Stimulated activated naive CD8-positive, alpha-beta T cell treated with anti-CD3 and anti-CD28 coated beads, Interleukin-15, amount 100 ng/mL, for 72 hours (primary cell): ENCODE measurements around the gene CSMD2.

ENCODE experiments used
- ATAC-seq: fragments of 150-1000 bp; cut with Tn5 transposase; 2 replicates; pipeline ENCODE4 v1.10.0; 2021; ENCODE audit warnings: mild to moderate bottlenecking, moderate library complexity
- DNase-seq, 2 donors: peaks; one replicate each; pipeline ENCODE4 v3.0.0; 2021 to 2022
- H3K27ac Mint-ChIP-seq, 2 donors: one replicate each; pipeline ENCODE4 v1.8.0; 2022; ENCODE audit warnings: mild to moderate bottlenecking in 2 of 2, mixed read lengths in 2 of 2, moderate library complexity in 2 of 2
- H3K27me3 Mint-ChIP-seq: one replicate; pipeline ENCODE4 v1.8.0; 2022; ENCODE audit warnings: mixed read lengths
- H3K4me1 Mint-ChIP-seq: one replicate; pipeline ENCODE4 v1.8.0; 2022; ENCODE audit warnings: mild to moderate bottlenecking, mixed read lengths
- H3K4me3 Mint-ChIP-seq, 2 donors: one replicate each; pipeline ENCODE4 v1.8.0; 2022; ENCODE audit warnings: mild to moderate bottlenecking in 2 of 2, mixed read lengths in 2 of 2, moderate library complexity in 1 of 2
- H3K9me3 Mint-ChIP-seq, 2 donors: one replicate each; pipeline ENCODE4 v1.8.0; 2022; ENCODE audit warnings: mixed read lengths in 2 of 2

The CSMD2 gene

DNA sequence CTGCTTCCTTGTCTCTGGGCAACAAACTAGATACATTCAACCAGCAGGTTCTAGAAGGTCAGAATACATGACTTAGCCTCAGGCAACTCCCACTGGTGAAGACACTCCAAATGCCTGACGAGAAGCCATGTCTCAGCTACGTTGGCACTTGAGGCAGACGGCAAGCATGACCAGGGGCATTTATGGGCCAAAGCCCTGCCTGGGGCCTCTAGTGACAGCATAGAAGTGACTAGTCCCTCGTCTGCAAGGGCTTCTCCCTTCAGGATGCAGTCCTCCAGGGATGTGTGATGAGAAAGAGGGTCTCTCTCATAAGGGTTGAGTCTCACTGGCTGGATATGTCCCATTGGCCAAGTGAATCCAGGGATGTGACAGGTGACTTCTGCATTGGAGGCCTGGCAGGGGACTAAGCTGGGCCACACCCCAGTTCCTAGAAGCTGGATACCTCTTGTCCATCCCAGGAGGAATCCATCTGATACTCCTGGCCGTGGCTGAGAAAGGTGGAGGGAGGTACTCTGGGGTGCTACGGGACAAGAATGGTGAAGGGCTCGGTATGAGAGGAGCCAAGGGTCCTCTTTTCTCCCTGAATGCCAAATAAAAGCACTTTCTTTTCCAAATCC is 449.7 kb downstream of the CSMD2 start:
- ATAC-seq (no peak), DNase-seq (no peak)
- H3K27ac Mint-ChIP-seq: no peak overlapping the region
- H3K4me3 Mint-ChIP-seq: no peak overlapping the region
- H3K27me3 Mint-ChIP-seq: peaks cover 25% of the 10 kb centered on the region
- no peaks in the 10 kb centered on the region for H3K9me3 Mint-ChIP-seq
- no peaks in the 10 kb centered on the region for H3K4me1 Mint-ChIP-seq

DNA sequence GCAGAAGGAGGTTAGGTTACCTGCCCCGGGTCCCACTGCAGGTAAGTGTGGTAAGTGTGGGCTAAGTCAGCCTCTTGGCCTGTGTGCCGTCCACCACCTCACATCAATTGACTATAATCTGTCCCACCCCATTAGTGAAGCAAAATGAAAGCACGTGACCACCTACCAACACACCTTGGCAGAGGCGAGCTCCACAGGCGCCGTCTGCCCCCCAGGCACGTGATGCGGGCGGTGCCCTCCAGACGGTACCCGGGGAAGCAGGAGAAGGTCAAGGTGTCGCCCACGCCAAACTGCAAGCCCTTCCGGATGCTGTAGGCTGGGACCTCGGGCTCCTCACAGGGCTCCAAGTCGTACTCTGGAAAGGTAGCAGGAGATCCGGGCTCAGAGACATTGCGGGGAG is 450.6 kb downstream of the CSMD2 start:
- H3K4me3 Mint-ChIP-seq: no peak overlapping the region
- ATAC-seq (no peak), DNase-seq (no peak)
- no peaks in the 10 kb centered on the region for H3K9me3 Mint-ChIP-seq
- H3K27me3 Mint-ChIP-seq: peaks cover 33% of the 10 kb centered on the region
- no peak overlapping the region for H3K27ac Mint-ChIP-seq
- H3K4me1 Mint-ChIP-seq: no peaks in the 10 kb centered on the region

DNA sequence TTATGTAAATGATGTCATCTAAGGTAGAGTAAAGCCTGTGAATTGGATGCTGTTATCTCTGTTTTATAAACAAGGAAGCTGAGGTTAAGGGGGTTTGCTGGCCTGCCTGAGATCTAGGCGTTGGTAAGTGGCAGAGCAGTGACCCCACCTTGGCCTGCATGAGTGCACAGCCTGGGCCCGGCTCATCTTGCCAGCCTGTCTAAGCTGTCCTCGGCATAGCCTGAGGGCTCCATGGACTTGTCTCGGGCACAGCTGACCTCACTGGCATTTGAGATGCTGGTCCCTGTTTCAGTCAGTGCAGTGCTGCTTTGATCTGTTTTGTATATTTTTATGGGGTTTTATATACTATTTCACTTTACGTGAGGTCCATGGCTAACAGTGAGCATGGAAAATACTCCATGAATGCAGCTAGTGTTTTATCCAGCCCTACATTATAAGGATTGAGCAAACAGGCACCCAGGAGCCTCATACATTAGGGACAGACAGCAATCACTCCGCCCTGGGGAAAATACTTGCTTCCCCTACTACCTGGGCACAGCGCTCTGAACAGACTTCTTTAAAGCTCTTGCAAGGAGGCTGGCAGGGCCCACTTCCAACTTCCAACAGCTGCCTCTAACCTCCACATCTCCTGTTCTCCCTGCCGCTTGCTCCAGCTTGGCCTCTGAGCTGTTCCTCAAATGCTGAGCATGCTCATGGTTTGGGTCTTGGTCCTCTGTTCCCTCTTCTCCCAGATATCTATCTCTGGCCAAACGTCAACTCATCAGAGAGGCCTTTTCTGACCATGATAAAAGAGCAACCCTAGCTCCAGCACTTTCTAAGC is 451.8 kb downstream of the CSMD2 start:
- ATAC-seq (no peak), DNase-seq (no peak)
- no peak overlapping the region for H3K4me3 Mint-ChIP-seq
- no peaks in the 10 kb centered on the region for H3K9me3 Mint-ChIP-seq
- H3K4me1 Mint-ChIP-seq: no peaks in the 10 kb centered on the region
- peaks cover 35% of the 10 kb centered on the region for H3K27me3 Mint-ChIP-seq
- H3K27ac Mint-ChIP-seq: no peak overlapping the region

DNA sequence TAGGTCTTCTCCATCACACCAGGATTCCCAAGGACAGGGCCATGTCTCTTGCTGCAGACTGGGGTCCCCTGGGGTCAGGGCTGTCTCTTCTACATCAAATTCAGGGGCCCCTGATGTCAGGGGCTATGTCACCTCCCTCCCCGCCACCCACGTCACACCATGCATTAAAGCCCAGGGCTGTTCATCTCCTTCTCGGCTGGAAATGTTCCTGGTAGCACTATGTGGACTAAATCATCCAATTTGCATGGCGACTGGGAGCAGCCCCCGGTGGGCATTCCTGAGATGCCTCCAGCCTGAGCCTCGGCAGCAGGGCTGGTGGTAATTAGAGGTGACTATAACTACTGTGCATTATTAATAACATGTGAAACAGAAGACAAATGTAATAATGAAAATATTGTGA is 452.8 kb downstream of the CSMD2 start:
- no peaks in the 10 kb centered on the region for H3K9me3 Mint-ChIP-seq
- peaks cover 46% of the 10 kb centered on the region for H3K27me3 Mint-ChIP-seq
- no peak for DNase-seq
- no peak overlapping the region for H3K4me3 Mint-ChIP-seq
- no peak overlapping the region for H3K27ac Mint-ChIP-seq
- H3K4me1 Mint-ChIP-seq: no peaks in the 10 kb centered on the region
- ATAC-seq: no peak

DNA sequence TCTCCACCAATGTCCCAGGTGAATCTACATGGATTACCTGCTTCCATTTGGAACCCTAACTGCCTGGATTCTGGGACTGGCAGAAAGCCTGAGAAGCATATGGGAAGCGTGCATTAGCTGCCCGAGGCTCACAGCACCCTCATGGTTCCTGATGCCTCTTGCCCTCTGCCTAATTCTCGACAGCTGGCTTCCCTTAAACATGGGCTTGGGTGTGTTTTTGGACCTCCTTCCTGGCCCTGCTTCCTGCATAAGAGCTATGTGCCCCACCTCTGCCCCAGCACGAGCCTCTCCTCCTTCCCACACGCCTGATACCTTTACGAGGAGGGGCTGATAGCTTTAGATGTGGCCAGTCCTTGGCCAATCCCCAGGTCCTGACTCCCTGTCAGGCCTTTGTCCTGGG is 453.5 kb downstream of the CSMD2 start:
- no peak overlapping the region for H3K27ac Mint-ChIP-seq
- H3K9me3 Mint-ChIP-seq: no peaks in the 10 kb centered on the region
- no peak overlapping the region for H3K4me3 Mint-ChIP-seq
- ATAC-seq: no peak
- DNase-seq: no peak
- no peaks in the 10 kb centered on the region for H3K4me1 Mint-ChIP-seq
- H3K27me3 Mint-ChIP-seq: peaks cover 47% of the 10 kb centered on the region

DNA sequence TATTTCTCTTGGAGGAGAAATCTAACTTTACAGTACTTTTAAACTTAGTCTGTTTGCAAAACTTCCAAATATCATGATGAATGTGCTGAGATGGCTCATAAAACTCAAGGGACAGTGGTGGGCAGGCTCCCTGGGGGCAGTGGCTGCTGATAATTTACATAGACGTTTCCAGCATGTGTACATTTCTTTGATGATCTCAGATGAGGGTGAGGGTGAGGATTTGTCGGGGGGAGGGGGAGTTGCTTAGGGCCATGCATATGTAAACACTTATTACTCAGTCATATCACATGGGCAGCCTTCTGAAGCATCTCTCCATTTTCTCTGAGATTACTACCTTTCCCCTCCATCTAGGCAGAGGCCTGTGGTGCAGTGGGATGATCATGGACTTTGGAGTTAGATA is 454.1 kb downstream of the CSMD2 start:
- H3K9me3 Mint-ChIP-seq: no peaks in the 10 kb centered on the region
- ATAC-seq (no peak), DNase-seq (no peak)
- H3K27me3 Mint-ChIP-seq: peaks cover 49% of the 10 kb centered on the region
- no peak overlapping the region for H3K4me3 Mint-ChIP-seq
- no peaks in the 10 kb centered on the region for H3K4me1 Mint-ChIP-seq
- H3K27ac Mint-ChIP-seq: no peak overlapping the region

DNA sequence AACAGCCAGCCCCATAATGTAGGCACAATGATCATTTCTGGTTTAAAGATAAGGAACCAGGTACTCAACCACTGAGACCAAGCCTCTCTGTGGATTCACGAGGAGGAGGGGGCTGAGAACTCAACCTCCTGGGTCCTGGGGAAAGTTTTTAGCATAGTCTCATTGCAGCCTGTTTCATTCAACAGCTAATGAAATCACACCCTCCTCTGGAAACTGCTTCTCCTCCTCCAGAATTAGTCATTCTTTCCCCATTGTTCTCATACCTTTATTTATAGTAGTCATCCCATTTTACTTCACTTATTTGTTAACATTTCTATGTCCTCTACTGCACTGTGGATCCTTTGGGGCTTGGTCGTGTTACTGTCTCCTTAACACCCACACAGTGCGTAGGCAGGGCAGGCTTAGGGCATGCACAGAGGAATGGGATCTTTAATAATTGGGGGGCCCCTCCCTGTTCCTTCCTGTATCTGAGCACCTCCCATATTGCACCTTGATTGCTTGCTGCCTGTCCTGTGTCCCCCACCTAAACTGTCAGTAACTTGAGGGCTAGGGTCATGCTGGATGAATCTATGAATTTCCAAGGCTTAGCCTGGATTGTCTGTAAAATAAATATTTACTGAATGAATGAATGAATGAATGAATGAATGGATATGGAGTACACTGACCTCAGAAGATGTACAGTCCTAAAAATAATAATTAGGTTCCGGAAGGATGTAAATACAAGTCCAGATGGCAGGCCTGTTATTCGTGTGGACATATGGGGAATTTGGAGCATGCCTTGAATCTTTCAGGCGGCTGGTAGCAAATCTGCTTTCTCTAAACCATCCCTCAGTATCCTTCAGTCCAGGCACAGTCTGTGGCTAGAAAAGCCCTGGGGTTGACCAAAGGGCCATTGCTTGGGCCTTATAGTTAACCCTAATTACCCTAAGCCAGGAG is 455.0 kb downstream of the CSMD2 start:
- DNase-seq: no peak
- Mint-ChIP-seq H3K9me3 (no peaks in the 10 kb centered on the region), H3K27me3 (peaks cover 50% of the 10 kb centered on the region), H3K27ac (no peak overlapping the region), H3K4me1 (no peaks in the 10 kb centered on the region), H3K4me3 (no peak overlapping the region)
- no peak for ATAC-seq

DNA sequence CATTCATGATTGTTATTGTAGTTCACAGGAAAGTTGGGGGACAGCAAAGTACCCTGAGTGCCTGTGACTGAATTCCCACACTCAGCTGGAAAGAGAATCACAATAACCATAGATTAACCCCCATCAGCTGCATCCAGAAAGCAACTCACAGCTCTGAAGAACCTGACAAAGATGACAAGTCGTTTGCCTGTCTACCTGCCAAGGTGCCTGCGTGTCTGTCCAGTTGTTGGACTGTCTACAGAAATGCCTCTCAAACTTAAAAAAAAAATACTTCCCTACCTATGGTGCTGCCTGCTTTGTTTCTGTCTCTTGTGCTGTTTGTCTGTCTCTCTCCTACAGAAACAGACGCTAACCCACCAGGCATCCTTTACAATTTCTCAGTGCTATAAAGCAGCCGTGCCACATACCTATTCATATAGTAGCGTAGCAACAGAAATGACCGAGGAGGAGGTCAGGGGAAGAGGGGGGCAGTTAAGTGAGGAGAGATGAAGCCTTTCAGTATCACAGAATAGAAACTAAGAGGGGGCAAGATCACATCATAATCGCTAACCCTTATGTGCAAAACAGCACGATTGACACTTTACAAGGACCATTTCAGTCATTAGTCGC is 455.8 kb downstream of the CSMD2 start:
- ATAC-seq (no peak), DNase-seq (no peak)
- Mint-ChIP-seq H3K4me1 (no peaks in the 10 kb centered on the region), H3K27me3 (peaks cover 50% of the 10 kb centered on the region), H3K27ac (no peak overlapping the region), H3K4me3 (no peak overlapping the region), H3K9me3 (no peaks in the 10 kb centered on the region)

DNA sequence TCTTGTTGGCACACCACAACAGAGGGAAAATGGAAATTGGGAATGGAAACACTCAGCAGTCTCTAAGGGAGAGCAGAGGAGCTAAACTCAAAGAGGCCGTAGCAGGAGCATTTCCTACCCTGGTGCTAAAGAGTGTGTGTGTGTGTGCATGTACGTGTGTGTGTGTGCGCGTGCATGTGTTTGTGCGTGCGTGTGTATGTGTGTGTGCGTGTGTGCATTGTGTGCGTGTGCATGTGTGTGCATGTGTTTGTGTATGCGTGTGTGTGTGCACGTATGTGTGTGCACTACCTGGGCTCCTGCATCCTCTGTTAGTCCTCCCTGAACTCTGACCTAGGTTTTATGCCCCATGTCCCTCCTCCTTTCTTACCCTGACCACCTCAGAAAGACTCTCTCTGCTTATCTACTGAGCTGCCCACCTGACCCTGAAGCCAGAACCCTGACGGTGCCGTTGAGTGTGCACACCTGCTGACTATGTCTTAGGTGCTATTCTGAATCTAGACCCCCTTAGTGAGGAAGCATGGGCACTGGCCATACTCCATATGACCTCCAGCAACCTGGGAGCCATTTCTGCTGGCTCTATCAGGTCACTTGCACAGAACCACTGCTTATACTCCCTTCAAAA is 458.3 kb downstream of the CSMD2 start:
- H3K4me3 Mint-ChIP-seq: no peak overlapping the region
- ATAC-seq (no peak), DNase-seq (no peak)
- H3K9me3 Mint-ChIP-seq: no peaks in the 10 kb centered on the region
- H3K27ac Mint-ChIP-seq: peak overlapping the region in 1 of 2 donors; percentile 42
- no peaks in the 10 kb centered on the region for H3K4me1 Mint-ChIP-seq
- H3K27me3 Mint-ChIP-seq: peaks cover 44% of the 10 kb centered on the region

DNA sequence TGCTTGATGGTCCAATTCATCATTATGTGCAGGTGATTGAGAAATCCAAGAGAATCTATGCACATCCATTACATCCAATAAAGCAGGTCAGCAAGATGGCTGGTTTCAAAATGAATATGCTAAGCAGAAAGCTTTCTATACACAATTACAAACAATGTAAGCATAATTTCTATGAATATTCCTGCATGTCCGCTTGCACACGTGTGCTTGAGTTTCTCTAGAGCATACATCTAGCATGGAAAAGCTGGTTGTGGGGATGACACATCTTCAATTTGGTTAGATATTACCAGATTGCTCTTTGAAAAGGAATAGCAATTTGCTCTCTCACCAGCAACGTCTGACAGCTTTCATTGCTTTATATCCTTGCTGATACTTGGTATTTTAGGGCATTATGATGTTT is 461.6 kb downstream of the CSMD2 start:
- H3K4me1 Mint-ChIP-seq: no peaks in the 10 kb centered on the region
- DNase-seq: no peak
- H3K27me3 Mint-ChIP-seq: peaks cover 50% of the 10 kb centered on the region
- H3K4me3 Mint-ChIP-seq: no peak overlapping the region
- no peaks in the 10 kb centered on the region for H3K9me3 Mint-ChIP-seq
- no peak overlapping the region for H3K27ac Mint-ChIP-seq
- no peak for ATAC-seq

DNA sequence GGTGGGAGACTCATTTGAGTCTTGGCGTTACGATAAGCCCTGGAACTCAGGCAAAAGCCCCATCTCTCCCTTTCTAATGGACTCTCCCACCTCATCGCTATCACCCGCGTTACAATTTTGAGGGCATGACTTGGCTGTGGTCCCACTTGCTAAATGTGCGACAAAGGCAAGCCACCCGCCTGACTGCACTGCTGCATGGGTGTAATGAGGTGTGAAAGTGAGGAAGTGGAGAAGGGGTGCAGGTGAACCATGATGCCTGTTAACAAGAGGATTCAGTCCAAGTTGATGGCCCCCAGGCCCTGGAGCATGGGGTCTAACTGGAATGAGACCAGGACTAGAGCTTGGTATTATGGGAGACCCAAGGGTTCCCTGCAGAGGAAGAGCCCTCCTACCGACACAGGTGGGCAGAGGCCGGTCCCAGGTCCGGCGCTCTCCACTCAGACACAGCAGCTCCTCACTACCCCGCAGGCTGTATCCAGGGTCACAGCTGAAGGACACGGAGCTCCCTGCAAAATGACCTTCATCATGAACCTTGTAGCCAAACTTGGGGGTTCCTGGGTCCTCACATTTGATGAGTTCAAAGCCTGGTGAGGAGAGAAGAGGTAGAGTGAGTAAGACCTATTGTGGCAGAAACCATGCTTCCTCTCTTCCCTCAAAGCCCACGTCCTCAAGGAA is 466.5 kb downstream of the CSMD2 start:
- no peak overlapping the region for H3K27ac Mint-ChIP-seq
- ATAC-seq (no peak), DNase-seq (no peak)
- H3K9me3 Mint-ChIP-seq: no peaks in the 10 kb centered on the region
- peaks cover 45% of the 10 kb centered on the region for H3K27me3 Mint-ChIP-seq
- no peaks in the 10 kb centered on the region for H3K4me1 Mint-ChIP-seq
- H3K4me3 Mint-ChIP-seq: no peak overlapping the region

DNA sequence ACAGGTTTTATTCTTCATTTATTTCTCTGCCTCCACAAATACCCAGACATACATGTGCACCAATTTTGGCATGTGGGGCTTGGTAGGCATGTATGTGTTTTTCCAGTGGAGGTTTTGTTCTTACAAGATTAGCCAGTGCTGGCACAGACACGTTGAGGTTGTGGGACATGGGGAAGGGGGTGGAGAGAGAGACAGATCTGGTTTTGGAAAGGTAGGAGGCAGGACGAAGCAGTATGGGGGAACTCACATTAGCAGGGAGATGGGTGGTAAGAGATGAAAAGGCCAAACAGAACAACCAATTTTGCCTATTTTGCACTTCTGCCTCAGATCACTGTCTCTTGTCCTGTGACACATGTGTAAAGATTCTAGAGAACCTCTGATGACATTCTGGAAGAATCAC is 467.2 kb downstream of the CSMD2 start:
- Mint-ChIP-seq H3K9me3 (no peaks in the 10 kb centered on the region), H3K4me1 (no peaks in the 10 kb centered on the region), H3K4me3 (no peak overlapping the region), H3K27ac (no peak overlapping the region), H3K27me3 (peaks cover 50% of the 10 kb centered on the region)
- ATAC-seq (no peak), DNase-seq (no peak)

DNA sequence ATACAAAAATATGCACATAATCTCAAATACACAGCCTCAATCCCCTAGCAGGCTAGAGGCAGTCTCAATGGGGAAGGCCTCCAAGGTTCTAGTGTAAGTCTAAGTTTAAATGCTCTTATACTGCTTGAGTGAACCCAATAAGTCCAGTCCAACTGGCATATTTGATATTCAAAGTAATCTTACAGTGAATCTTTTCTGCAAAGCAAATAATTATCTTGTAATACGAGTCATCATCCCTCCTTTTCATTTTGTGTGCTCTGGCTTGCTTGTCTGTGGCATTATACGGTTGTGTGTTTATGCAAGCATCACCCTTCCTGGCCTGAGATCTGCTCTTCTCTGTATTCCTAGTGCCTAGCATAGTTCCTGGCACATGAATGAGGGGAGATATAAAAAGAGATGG is 468.1 kb downstream of the CSMD2 start:
- no peak overlapping the region for H3K27ac Mint-ChIP-seq
- H3K27me3 Mint-ChIP-seq: peaks cover 49% of the 10 kb centered on the region
- no peak for ATAC-seq
- H3K4me3 Mint-ChIP-seq: no peak overlapping the region
- no peak for DNase-seq
- no peaks in the 10 kb centered on the region for H3K4me1 Mint-ChIP-seq
- H3K9me3 Mint-ChIP-seq: no peaks in the 10 kb centered on the region

DNA sequence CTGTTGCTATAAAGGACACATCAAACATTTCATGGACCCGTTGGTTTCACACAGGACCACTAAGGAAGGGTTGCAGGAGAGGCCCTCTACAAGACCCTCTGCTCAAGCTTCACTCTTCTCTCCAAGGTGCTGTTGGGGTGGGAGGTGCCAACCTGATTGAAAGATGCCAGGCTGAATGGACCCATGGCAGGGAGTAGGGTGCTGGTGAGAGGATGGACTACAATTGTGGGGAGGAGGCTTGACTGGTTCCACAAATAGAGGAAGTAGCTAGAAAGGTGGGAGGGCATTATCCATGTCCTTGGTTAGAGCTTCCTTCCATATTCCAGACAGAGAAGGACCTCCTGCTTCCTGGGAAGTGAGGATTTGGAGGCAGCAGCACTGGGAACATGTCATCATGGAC is 468.7 kb downstream of the CSMD2 start:
- H3K27me3 Mint-ChIP-seq: peaks cover 43% of the 10 kb centered on the region
- DNase-seq (no peak), ATAC-seq (no peak)
- H3K9me3 Mint-ChIP-seq: no peaks in the 10 kb centered on the region
- no peak overlapping the region for H3K4me3 Mint-ChIP-seq
- H3K4me1 Mint-ChIP-seq: no peaks in the 10 kb centered on the region
- no peak overlapping the region for H3K27ac Mint-ChIP-seq
